Activated T-cell treated with anti-CD3 and anti-CD28 coated beads, Interleukin-2, amount 50 U/mL, for 72 hours (primary cell): ENCODE results near the gene ABL1. TPM values are rescaled to one million over a fixed set of nuclear protein-coding genes. Genes with fewer than 3 reads are reported as not detected.

ENCODE experiments used
- ATAC-seq, 2 donors: fragments of 150-1000 bp; cut with Tn5 transposase; replicated peaks in 1 of 2; 2 replicates each; pipeline ENCODE4 v1.10.0; 2021; ENCODE audit warnings: moderate library complexity in 2 of 2, mild to moderate bottlenecking in 1 of 2
- DNase-seq, 2 donors: peaks; one replicate each; pipeline ENCODE4 v3.0.0; 2021 to 2022; ENCODE audit warnings: mixed read lengths in 1 of 2
- H3K27ac Mint-ChIP-seq: one replicate; pipeline ENCODE4 v1.8.0; 2022; ENCODE audit warnings: mild to moderate bottlenecking, moderate library complexity, mixed read lengths
- H3K27me3 Mint-ChIP-seq: one replicate; pipeline ENCODE4 v1.8.0; 2022; ENCODE audit warnings: low read depth, mixed read lengths
- H3K36me3 Mint-ChIP-seq, 2 donors: one replicate each; pipeline ENCODE4 v1.8.0; 2022; ENCODE audit warnings: mixed read lengths in 2 of 2, mild to moderate bottlenecking in 1 of 2; ENCODE audit not compliant: insufficient read depth in 2 of 2
- H3K4me1 Mint-ChIP-seq: one replicate; pipeline ENCODE4 v1.8.0; 2022; ENCODE audit warnings: low read depth, mixed read lengths
- H3K4me3 Mint-ChIP-seq, 2 donors: one replicate each; pipeline ENCODE4 v1.8.0; 2022; ENCODE audit warnings: mild to moderate bottlenecking in 2 of 2, mixed read lengths in 2 of 2, moderate library complexity in 2 of 2
- H3K9me3 Mint-ChIP-seq, 2 donors: one replicate each; pipeline ENCODE4 v1.8.0; 2022; ENCODE audit warnings: mixed read lengths in 2 of 2
- total RNA-seq, 2 donors: library from RNA; stranded (reverse); gene quantifications; one replicate each; pipeline ENCODE4 v1.2.3, GENCODE V29; 2022

ABL1 gene
- total RNA-seq, 2 donors from 2014 or later = 36.5 to 39.9 TPM

DNA sequence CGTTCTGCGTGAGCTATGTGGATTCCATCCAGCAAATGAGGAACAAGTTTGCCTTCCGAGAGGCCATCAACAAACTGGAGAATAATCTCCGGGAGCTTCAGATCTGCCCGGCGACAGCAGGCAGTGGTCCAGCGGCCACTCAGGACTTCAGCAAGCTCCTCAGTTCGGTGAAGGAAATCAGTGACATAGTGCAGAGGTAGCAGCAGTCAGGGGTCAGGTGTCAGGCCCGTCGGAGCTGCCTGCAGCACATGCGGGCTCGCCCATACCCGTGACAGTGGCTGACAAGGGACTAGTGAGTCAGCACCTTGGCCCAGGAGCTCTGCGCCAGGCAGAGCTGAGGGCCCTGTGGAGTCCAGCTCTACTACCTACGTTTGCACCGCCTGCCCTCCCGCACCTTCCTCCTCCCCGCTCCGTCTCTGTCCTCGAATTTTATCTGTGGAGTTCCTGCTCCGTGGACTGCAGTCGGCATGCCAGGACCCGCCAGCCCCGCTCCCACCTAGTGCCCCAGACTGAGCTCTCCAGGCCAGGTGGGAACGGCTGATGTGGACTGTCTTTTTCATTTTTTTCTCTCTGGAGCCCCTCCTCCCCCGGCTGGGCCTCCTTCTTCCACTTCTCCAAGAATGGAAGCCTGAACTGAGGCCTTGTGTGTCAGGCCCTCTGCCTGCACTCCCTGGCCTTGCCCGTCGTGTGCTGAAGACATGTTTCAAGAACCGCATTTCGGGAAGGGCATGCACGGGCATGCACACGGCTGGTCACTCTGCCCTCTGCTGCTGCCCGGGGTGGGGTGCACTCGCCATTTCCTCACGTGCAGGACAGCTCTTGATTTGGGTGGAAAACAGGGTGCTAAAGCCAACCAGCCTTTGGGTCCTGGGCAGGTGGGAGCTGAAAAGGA, 50.7 kb downstream of the ABL1 start:
- DNase-seq (no peak), ATAC-seq (no peak)
- H3K4me1 Mint-ChIP-seq = no peaks in the 10 kb centered on the region
- peaks cover 0 to 2% of the 10 kb centered on the region in 2 donors for H3K36me3 Mint-ChIP-seq
- H3K27me3 Mint-ChIP-seq = no peaks in the 10 kb centered on the region
- peak overlapping the region; percentile 0 for H3K27ac Mint-ChIP-seq
- H3K4me3 Mint-ChIP-seq = no peak overlapping the region
- no peaks in the 10 kb centered on the region for H3K9me3 Mint-ChIP-seq

DNA sequence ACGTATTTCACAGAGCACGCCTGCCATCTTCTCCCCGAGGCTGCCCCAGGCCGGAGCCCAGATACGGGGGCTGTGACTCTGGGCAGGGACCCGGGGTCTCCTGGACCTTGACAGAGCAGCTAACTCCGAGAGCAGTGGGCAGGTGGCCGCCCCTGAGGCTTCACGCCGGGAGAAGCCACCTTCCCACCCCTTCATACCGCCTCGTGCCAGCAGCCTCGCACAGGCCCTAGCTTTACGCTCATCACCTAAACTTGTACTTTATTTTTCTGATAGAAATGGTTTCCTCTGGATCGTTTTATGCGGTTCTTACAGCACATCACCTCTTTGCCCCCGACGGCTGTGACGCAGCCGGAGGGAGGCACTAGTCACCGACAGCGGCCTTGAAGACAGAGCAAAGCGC, 51.9 kb downstream of the ABL1 start:
- DNase-seq = no peak
- H3K9me3 Mint-ChIP-seq = no peaks in the 10 kb centered on the region
- no peaks in the 10 kb centered on the region for H3K27me3 Mint-ChIP-seq
- no peaks in the 10 kb centered on the region for H3K36me3 Mint-ChIP-seq
- H3K4me3 Mint-ChIP-seq = no peak overlapping the region
- no peak for ATAC-seq
- H3K4me1 Mint-ChIP-seq = no peaks in the 10 kb centered on the region
- no peak overlapping the region for H3K27ac Mint-ChIP-seq

DNA sequence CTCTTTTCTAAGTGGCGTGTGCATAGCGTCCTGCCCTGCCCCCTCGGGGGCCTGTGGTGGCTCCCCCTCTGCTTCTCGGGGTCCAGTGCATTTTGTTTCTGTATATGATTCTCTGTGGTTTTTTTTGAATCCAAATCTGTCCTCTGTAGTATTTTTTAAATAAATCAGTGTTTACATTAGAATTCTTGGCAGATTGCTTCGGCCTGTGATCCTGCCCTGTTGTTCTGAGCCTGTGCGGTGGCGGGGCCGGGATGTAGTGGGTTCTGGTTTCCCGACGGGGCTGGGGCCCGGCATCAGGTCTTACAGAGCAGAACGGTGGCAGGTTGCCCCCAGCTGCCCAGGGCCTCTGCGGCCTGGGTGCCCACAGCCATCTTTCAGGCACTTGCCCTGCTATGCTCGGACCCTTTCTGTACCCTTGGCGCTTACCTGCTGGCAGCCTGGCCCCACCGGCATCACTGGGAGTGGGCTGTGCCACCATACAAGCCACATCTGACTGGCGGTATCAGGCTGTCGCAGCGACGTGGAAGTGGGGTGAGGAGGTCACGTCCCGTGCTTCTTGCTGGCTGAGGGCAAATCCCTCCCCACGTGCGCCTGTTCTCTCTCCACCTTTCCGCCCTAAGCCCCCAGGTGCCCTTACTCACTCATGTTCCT, 52.6 kb downstream of the ABL1 start:
- Mint-ChIP-seq H3K4me3 (no peak overlapping the region), H3K27ac (no peak overlapping the region), H3K36me3 (no peaks in the 10 kb centered on the region), H3K4me1 (no peaks in the 10 kb centered on the region), H3K27me3 (no peaks in the 10 kb centered on the region), H3K9me3 (no peaks in the 10 kb centered on the region)
- DNase-seq (no peak), ATAC-seq (no peak)

DNA sequence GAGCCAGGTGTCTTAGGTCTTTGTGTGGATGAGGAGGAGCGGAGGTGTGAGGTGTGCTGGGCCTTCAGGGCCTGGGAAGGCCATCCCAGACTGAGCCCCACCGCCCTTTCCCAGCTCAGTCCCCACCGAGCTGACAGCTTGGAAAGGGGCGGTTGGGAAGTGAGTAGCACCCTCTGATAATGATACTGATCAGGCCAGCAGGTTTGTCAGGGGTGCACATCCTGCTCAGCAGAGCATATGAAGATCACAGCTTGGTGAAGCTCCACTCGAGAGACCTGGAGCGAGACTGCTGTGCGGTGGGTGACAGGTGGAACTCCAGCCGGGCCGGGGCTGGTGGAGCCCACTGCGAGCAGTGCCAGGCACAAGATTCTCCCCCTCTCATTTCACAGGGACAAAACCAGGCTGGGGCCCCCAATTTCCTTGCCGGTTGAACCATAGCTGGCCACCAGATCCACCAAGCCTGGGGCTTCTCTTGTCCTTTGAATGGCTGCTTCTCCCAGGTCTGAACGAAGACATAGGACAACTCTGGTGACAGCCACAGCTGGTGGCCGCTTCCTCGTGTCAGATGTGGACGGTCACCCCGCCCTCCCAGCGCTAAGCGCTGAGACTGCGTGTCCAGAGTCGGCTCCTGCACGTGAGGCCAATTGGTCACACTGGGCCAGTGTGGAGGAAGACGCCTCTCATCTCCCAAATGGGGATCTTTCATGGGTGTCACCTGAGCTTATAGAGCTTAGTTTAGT, 53.3 kb downstream of the ABL1 start:
- ATAC-seq = no peak
- DNase-seq = no peak
- Mint-ChIP-seq H3K27ac (no peak overlapping the region), H3K9me3 (no peaks in the 10 kb centered on the region), H3K27me3 (no peaks in the 10 kb centered on the region), H3K4me1 (no peaks in the 10 kb centered on the region), H3K4me3 (no peak overlapping the region), H3K36me3 (no peaks in the 10 kb centered on the region)

DNA sequence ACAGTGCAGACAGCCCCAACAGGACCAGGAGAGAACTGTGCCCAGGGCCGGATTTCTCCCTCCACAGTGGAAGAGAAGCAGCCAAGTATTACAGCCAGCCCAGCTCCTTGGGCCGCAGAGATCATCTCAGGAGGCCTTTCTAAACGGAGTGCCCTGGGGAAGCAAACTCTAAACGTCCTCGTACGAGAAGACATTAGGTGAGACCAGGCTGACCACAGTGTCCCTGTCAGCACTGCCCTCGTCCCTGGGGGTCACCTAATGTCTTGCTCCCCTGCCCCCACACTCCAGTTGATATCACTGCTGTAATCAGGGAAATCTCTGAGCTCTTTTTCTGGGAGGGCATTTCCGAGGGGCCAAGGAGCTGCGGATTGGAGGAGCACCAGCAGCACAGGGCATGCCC, 55.1 kb downstream of the ABL1 start:
- no peaks in the 10 kb centered on the region for H3K27me3 Mint-ChIP-seq
- no peaks in the 10 kb centered on the region for H3K4me1 Mint-ChIP-seq
- H3K27ac Mint-ChIP-seq = no peak overlapping the region
- ATAC-seq (no peak), DNase-seq (no peak)
- H3K4me3 Mint-ChIP-seq = no peak overlapping the region
- H3K36me3 Mint-ChIP-seq = no peaks in the 10 kb centered on the region
- no peaks in the 10 kb centered on the region for H3K9me3 Mint-ChIP-seq

DNA sequence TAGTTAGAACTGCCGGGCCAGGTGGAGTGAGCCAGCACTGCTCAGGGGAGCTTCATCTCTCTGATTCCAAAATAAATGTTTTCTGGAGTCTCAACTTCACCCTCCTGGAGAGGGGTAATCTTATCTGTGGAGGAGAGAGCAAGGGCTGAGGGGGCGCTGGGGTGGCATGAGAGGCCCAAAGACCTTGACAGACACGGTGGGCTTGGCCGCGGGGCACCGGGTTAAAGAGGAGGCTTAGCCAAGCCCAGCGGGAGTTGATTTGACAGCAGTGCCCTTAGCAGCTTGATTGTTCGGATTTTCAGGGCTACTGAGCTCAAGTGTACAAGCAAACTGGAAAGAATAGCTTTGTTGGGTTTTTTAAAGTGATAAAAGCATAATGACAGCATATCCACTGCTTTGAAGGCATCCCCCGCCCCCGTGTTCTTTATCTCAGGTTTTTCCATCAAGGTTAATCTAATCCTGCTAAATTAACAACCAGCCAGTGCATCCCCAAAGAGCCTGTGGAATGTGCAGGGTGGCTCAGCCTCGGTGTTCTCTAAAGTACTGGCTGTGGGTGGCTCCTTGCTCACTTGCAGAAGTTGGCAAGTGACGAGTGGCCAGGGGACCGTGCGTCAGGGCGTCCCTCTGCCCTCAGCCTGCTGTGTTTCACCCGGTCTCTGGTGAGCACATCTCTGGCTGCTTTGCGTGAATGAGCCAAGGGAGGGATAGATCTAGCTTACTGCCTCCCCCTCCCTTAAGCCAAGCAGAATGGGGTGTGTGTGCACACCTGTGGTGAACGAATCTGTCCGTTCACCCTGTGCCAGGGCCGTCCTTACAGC, 56.0 kb downstream of the ABL1 start:
- H3K9me3 Mint-ChIP-seq = no peaks in the 10 kb centered on the region
- DNase-seq (no peak), ATAC-seq (no peak)
- H3K4me1 Mint-ChIP-seq = no peaks in the 10 kb centered on the region
- H3K27me3 Mint-ChIP-seq = no peaks in the 10 kb centered on the region
- no peaks in the 10 kb centered on the region for H3K36me3 Mint-ChIP-seq
- H3K4me3 Mint-ChIP-seq = no peak overlapping the region
- no peak overlapping the region for H3K27ac Mint-ChIP-seq

DNA sequence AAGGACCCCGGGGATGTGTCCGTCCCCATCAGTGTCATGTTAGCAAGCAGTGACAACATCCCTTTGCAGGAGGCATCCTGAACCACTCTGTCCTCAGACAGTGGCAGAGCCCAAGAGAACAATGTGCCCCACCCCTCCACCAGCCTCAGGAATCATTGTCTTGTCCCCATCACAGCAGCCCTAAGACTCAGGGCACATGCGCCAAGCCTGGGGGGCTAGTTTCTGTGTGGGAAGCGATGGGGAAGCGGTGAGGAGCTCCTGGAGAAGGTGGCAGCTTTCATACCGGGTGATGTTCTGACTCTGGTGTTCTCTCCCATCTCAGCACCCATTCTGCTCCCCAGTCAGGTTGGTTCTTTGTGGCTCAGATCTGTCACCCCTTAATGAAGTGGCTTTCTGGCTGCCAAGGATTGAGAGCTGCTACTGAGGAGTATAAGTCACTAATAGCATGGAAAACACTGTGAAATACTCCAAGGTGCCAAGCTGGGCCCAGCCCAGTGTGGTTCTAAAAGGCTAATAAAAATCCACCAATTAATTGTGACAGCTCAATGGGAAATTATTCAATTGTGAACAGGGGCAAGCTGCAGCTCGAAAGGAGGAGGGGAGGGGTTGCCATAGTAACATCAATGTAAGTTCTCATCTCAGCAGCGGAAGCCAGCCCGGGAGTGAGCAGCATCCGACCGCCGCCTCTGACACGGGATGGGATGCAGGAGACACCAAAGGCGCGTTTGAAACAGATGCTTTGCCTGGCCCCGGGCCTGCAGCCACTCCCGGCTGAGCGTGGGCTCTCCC, 56.8 kb downstream of the ABL1 start:
- no peak overlapping the region for H3K4me3 Mint-ChIP-seq
- H3K4me1 Mint-ChIP-seq = no peaks in the 10 kb centered on the region
- no peak overlapping the region for H3K27ac Mint-ChIP-seq
- ATAC-seq (no peak), DNase-seq (no peak)
- no peaks in the 10 kb centered on the region for H3K27me3 Mint-ChIP-seq
- H3K9me3 Mint-ChIP-seq = no peaks in the 10 kb centered on the region
- H3K36me3 Mint-ChIP-seq = no peaks in the 10 kb centered on the region

DNA sequence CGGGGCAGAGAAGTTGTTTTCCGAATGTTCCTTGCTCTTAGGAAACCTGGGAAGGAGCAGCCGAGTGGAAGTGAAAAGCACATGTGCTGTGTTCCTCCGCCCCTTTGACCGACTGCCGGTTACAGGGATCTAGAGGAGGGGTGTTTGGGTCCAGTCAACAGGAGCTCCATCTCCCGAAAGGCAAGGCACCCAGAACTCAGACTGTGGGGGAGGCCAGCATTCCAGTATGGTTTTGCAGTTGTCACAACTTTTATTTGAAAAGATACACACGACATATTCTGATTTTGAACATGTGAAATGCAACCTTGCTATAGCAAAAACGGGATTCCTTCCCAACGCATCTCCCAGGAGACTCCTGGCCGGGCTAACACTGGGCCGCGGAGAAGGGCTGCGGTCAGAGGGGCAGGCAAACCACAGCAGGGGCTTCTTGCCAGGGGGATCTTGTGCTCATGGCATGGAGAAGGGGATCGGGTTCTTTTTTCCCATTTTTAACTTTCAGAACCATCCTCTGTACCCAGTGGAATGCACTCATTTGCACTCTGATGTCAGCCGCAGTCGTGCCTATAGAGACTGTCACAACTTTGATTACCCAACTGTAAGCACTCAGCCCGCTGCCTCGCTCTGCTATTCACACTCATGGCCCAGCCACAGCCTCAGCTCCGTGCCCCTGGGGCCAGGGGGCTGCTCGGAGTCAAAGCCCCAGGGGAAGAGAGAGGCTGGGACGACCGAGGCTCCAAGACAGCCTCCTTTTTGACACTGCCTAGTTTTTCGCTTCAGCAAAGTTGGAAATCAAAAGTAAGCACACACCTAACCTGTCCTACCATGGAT, 57.6 kb downstream of the ABL1 start:
- Mint-ChIP-seq H3K4me3 (no peak overlapping the region), H3K36me3 (no peaks in the 10 kb centered on the region), H3K4me1 (no peaks in the 10 kb centered on the region), H3K27me3 (no peaks in the 10 kb centered on the region), H3K9me3 (no peaks in the 10 kb centered on the region), H3K27ac (no peak overlapping the region)
- ATAC-seq = no peak
- DNase-seq = no peak

DNA sequence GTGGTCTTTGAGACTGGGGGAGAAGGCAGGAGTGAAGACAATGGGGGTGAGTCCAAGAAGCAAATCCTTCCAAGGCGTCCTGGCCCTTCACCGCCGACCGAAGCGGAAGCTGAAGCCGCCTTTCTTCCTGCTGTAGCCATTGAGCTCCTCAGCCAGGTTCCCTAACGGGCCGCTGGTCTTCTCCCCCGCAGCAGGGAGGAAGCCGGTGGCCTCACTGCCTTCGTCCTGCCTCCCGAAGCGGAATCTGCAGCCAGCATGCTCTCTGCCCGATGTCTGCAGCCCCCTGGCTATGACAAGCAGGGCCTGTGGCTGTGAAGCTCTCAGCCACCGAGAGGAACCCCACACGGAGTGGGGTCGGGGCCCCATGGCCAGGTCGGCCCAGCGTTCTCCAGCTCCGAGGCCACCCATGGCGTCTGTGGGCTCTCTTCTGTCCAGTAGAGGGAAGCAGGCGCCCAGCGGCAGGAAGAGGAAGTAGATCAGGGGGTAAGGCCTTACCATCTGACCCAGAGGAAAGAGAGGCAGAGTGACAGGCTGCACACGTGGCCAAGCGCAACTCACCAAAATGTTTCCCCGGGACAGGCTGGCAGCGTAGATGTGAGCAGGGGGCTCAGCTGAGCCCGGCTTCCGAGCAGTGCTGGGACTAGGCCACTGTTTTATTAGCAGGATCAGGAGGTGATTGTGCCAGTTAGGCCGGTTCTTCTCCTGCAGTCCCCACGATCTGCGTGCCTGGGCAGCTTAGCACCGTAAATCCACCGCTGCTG, 58.5 kb downstream of the ABL1 start:
- Mint-ChIP-seq H3K4me3 (no peak overlapping the region), H3K9me3 (no peaks in the 10 kb centered on the region), H3K27ac (no peak overlapping the region), H3K4me1 (no peaks in the 10 kb centered on the region), H3K27me3 (no peaks in the 10 kb centered on the region), H3K36me3 (no peaks in the 10 kb centered on the region)
- DNase-seq (no peak), ATAC-seq (peak in 1 of 2 donors; percentile 13)

DNA sequence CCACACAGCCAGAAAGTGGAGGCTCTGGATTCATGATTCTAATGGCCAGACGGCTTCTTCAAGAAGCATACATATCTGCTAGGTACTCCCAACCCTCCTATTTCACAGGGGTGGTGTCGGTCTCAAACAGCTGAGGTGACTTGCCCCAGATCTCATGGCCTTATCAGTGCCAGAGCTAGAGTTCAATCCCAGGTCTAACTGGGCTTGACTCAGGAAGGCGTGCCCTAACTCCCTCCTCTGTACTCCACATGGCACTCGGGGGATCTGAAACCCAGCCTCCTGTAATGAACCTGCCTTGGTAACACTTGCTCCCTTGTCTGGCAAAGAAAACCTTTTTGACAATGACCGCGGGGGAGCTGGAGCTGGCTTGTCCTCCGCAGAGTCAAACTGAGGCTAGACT, 59.5 kb downstream of the ABL1 start:
- Mint-ChIP-seq H3K27ac (no peak overlapping the region), H3K4me3 (no peak overlapping the region), H3K27me3 (no peaks in the 10 kb centered on the region), H3K36me3 (no peaks in the 10 kb centered on the region), H3K4me1 (no peaks in the 10 kb centered on the region), H3K9me3 (no peaks in the 10 kb centered on the region)
- ATAC-seq = no peak
- DNase-seq = no peak

DNA sequence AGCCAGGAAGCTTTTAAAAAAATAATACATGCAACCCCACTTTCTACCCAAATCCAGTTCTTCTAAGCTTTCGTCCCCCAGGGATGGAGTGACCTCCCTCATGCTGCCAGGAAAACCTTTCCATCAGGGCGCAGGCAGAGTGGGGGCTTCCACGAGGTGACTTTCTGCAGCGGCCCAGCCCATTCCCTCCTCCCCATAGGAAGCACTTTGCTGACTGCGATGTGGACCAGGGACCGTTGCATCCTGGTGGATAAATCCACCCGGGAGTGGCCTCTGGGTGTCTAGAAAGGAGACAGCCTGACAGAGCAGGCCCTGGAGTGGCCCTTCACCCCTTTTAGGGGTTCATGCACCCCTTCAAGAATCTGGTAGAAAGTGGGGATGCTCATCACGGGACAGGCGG, 60.0 kb downstream of the ABL1 start:
- H3K27me3 Mint-ChIP-seq = no peaks in the 10 kb centered on the region
- H3K36me3 Mint-ChIP-seq = no peaks in the 10 kb centered on the region
- ATAC-seq (no peak), DNase-seq (no peak)
- no peaks in the 10 kb centered on the region for H3K4me1 Mint-ChIP-seq
- no peak overlapping the region for H3K4me3 Mint-ChIP-seq
- no peaks in the 10 kb centered on the region for H3K9me3 Mint-ChIP-seq
- no peak overlapping the region for H3K27ac Mint-ChIP-seq
